Midbrain (tissue), 1 donor: ENCODE results near the gene LRRTM1.

Experiments
- DNase-seq: peaks from one replicate; lab custom pipeline; 2025; lab: John Stamatoyannopoulos, UW

LRRTM1 gene

GRCh38 chr2:80302314-80303005 is 2.1 kb downstream of the LRRTM1 start:
- DNase-seq = no peak

GRCh38 chr2:80302001-80302313 is 2.6 kb downstream of the LRRTM1 start:
- DNase-seq = no peak

- no peak for DNase-seq
Observed at GRCh38 chr2:80300954-80301353, 3.6 kb downstream of the LRRTM1 start.

GRCh38 chr2:80300346-80300745 is 4.2 kb downstream of the LRRTM1 start:
- DNase-seq = no peak

GRCh38 chr2:80299661-80300060 is 4.9 kb downstream of the LRRTM1 start:
- DNase-seq = no peak

- no peak for DNase-seq
Observed at GRCh38 chr2:80298954-80299353, 5.6 kb downstream of the LRRTM1 start.

- DNase-seq = peak; percentile 72
Observed at GRCh38 chr2:80293039-80293438, 11.5 kb downstream of the LRRTM1 start.

GRCh38 chr2:80292474-80292873 is 12.1 kb downstream of the LRRTM1 start:
- DNase-seq = no peak

GRCh38 chr2:80291656-80292055 is 12.9 kb downstream of the LRRTM1 start:
- no peak for DNase-seq

- peak; percentile 83 for DNase-seq
Observed at GRCh38 chr2:80288576-80288975, 16.0 kb downstream of the LRRTM1 start.

GRCh38 chr2:80281049-80281448 is 23.5 kb downstream of the LRRTM1 start:
- no peak for DNase-seq

- no peak for DNase-seq
Observed at GRCh38 chr2:80280598-80280997, 24.0 kb downstream of the LRRTM1 start.

GRCh38 chr2:80269806-80270205 is 34.7 kb downstream of the LRRTM1 start:
- no peak for DNase-seq

- no peak for DNase-seq
Observed at GRCh38 chr2:80266231-80266630, 38.3 kb downstream of the LRRTM1 start.

GRCh38 chr2:80259292-80259691 is 45.3 kb downstream of the LRRTM1 start:
- DNase-seq = no peak

- no peak for DNase-seq
Observed at GRCh38 chr2:80258793-80259192, 45.8 kb downstream of the LRRTM1 start.

- no peak for DNase-seq
Observed at GRCh38 chr2:80258341-80258740, 46.2 kb downstream of the LRRTM1 start.

GRCh38 chr2:80257450-80257849 is 47.1 kb downstream of the LRRTM1 start:
- DNase-seq = no peak

GRCh38 chr2:80256782-80257167 is 47.8 kb downstream of the LRRTM1 start:
- DNase-seq = no peak

- DNase-seq = peak; percentile 6
Observed at GRCh38 chr2:80255918-80256781, 48.4 kb downstream of the LRRTM1 start.

- no peak for DNase-seq
Observed at GRCh38 chr2:80252294-80252986, 52.1 kb downstream of the LRRTM1 start.
